Body of pancreas (tissue), 4 donors: Measurements from ENCODE around the gene RSAD2.

Source experiments
- POLR2A ChIP-seq, 3 donors: fragments of 450-650 bp; IDR thresholded peaks; one replicate each; pipeline ENCODE4 v1.6.1; 2016; ENCODE audit warnings: antibody characterized with exemption in 3 of 3, mild to moderate bottlenecking in 2 of 3
- TF ChIP-seq, protein P1 (sequence below), 7 experiments: fragments of 450-650 bp in 4 of 7; fragments of 200-600 bp in 3 of 7; sonication (generic) in 3 of 7; IDR thresholded peaks; one replicate each; pipeline ENCODE4 v1.5.1; 2016 to 2019; ENCODE audit warnings: antibody characterized with exemption in 7 of 7

DNA sequence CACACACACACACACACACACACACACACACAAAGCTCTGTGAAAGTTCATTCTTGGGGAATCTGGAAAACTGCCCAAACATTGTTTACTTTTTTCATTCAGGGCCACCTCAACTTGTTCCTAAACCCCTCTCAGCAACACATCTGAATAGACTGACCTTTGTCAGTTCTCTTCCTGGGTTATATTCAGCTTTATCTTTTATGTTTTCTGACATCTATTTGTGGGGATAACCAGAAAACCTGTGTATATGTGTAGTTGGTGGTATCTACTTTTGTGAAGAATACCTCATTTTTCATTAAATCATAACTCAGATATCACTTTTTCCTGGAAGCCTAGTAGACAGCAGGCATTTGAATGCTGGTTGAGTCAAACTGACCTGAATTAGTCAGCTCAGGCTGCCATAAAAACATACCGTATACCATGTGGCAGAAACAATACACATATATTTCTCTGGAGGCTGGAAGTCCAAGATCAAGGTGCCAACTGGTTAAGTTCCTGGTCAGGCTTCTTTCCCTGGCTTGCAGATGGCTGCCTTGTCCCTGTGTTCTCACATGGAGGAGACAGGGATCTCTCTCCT, 28.7 kb downstream of the RSAD2 start:
- TF ChIP-seq, protein P1, sequence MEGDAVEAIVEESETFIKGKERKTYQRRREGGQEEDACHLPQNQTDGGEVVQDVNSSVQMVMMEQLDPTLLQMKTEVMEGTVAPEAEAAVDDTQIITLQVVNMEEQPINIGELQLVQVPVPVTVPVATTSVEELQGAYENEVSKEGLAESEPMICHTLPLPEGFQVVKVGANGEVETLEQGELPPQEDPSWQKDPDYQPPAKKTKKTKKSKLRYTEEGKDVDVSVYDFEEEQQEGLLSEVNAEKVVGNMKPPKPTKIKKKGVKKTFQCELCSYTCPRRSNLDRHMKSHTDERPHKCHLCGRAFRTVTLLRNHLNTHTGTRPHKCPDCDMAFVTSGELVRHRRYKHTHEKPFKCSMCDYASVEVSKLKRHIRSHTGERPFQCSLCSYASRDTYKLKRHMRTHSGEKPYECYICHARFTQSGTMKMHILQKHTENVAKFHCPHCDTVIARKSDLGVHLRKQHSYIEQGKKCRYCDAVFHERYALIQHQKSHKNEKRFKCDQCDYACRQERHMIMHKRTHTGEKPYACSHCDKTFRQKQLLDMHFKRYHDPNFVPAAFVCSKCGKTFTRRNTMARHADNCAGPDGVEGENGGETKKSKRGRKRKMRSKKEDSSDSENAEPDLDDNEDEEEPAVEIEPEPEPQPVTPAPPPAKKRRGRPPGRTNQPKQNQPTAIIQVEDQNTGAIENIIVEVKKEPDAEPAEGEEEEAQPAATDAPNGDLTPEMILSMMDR (IDR thresholded peaks at IDR 0.05), result no peak
- TF ChIP-seq POLR2A (IDR thresholded peaks at IDR 0.05), result no peak
